Measurements from ENCODE around the gene SLC35F3. TPM values are rescaled to one million over a fixed set of nuclear protein-coding genes. Genes with fewer than 3 reads are reported as not detected.
"Not testable (repeated sequence)": the region's sequence is repeated elsewhere in the genome, so short reads cannot be mapped to it uniquely, and the experiment has no call there.

The SLC35F3 gene
- total RNA-seq, 1 experiment from 2014 or later, result 8.1 TPM

- no peak for DNase-seq (ENCODE audit: low read depth)
Measured at GRCh38 chr1:234280500-234280899, 376.0 kb downstream of the SLC35F3 start.

- no peak for DNase-seq (ENCODE audit: low read depth)
Measured at GRCh38 chr1:234281826-234282489, 377.5 kb downstream of the SLC35F3 start.

GRCh38 chr1:234286206-234286605 lies 381.7 kb downstream of the SLC35F3 start:
- DNase-seq (ENCODE audit: low read depth), result no peak

- DNase-seq (ENCODE audit: low read depth), result peak; percentile 8
Measured at GRCh38 chr1:234288946-234289345, 384.5 kb downstream of the SLC35F3 start.

GRCh38 chr1:234289538-234290305 lies 385.2 kb downstream of the SLC35F3 start:
- DNase-seq (ENCODE audit: low read depth), result no peak

GRCh38 chr1:234292011-234292410 lies 387.5 kb downstream of the SLC35F3 start:
- DNase-seq (ENCODE audit: low read depth), result no peak

GRCh38 chr1:234292548-234292947 lies 388.1 kb downstream of the SLC35F3 start:
- no peak for DNase-seq (ENCODE audit: low read depth)

GRCh38 chr1:234294109-234294817 lies 389.8 kb downstream of the SLC35F3 start:
- no peak for DNase-seq (ENCODE audit: low read depth)

- no peak for DNase-seq (ENCODE audit: low read depth)
Measured at GRCh38 chr1:234295068-234295467, 390.6 kb downstream of the SLC35F3 start.

- DNase-seq (ENCODE audit: low read depth), result no peak
Measured at GRCh38 chr1:234295626-234296025, 391.1 kb downstream of the SLC35F3 start.

- no peak for DNase-seq (ENCODE audit: low read depth)
Measured at GRCh38 chr1:234296496-234296895, 392.0 kb downstream of the SLC35F3 start.

- DNase-seq (ENCODE audit: low read depth), result no peak
Measured at GRCh38 chr1:234297668-234298067, 393.2 kb downstream of the SLC35F3 start.

- no peak for DNase-seq (ENCODE audit: low read depth)
Measured at GRCh38 chr1:234300096-234300495, 395.6 kb downstream of the SLC35F3 start.

- not testable (repeated sequence) for DNase-seq (ENCODE audit: low read depth)
Measured at GRCh38 chr1:234301663-234302062, 397.2 kb downstream of the SLC35F3 start.

- no peak for DNase-seq (ENCODE audit: low read depth)
Measured at GRCh38 chr1:234302354-234302962, 398.0 kb downstream of the SLC35F3 start.

GRCh38 chr1:234303231-234303630 lies 398.8 kb downstream of the SLC35F3 start:
- DNase-seq (ENCODE audit: low read depth), result no peak

- no peak for DNase-seq (ENCODE audit: low read depth)
Measured at GRCh38 chr1:234307726-234308125, 403.2 kb downstream of the SLC35F3 start.

GRCh38 chr1:234309243-234309597 lies 404.7 kb downstream of the SLC35F3 start:
- no peak for DNase-seq (ENCODE audit: low read depth)

GRCh38 chr1:234309598-234310459 lies 405.4 kb downstream of the SLC35F3 start:
- DNase-seq (ENCODE audit: low read depth), result peak; percentile 73

- DNase-seq (ENCODE audit: low read depth), result no peak
Measured at GRCh38 chr1:234310460-234310817, 406.0 kb downstream of the SLC35F3 start.

- no peak for DNase-seq (ENCODE audit: low read depth)
Measured at GRCh38 chr1:234311414-234311813, 406.9 kb downstream of the SLC35F3 start.

Measured in HT1080 (cell line).